ENCODE results near the gene STX16.

GRCh38 chr20:58659841-58660240 lies 8.8 kb downstream of the STX16 start:
- TF ChIP-seq CREB1 (IDR thresholded peaks at IDR 0.05; ENCODE audit: low read depth) (no peak), REST (IDR thresholded peaks at IDR 0.05; ENCODE audit: low read depth) (no peak), RAD21 (IDR thresholded peaks at IDR 0.05; ENCODE audit: low read depth) (no peak)
